Occipital lobe (tissue), 2 donors: Measurements from ENCODE around the gene PROM1. TPM values are rescaled to one million over a fixed set of nuclear protein-coding genes. Genes with fewer than 3 reads are reported as not detected.

Experiments
- DNase-seq: peaks from one replicate; lab custom pipeline; 2025; lab: John Stamatoyannopoulos, UW
- total RNA-seq: library from RNA; depleted of rRNA; stranded (reverse); fragments of >200 nt; gene quantifications from one replicate; pipeline ENCODE4 v1.2.3, GENCODE V29; 2014

PROM1 gene
- total RNA-seq, 1 donor from 2014 or later, result 43.5 TPM

GRCh38 chr4:16110661-16111290, 27.0 kb upstream of the PROM1 start:
- DNase-seq, result no peak

DNA sequence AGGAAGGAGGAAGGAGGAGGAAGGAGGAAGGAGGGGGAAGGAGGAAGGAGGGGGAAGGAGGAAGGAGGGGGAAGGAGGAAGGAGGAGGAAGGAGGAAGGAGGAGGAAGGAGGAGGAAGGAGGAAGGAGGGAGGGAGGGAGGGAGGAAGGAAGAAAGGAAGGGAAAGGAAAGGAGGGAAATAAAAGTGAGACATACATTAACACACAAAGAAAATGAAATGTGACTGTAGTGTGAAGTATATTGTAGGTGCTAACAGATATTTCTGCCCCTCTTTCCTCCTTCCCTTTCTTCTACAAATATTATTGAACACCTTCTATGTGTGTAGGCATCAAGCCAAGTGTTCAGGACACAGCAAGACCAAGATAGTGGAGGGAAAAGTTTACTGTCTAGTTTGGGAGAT, 26.4 kb upstream of the PROM1 start:
- no peak for DNase-seq

DNA sequence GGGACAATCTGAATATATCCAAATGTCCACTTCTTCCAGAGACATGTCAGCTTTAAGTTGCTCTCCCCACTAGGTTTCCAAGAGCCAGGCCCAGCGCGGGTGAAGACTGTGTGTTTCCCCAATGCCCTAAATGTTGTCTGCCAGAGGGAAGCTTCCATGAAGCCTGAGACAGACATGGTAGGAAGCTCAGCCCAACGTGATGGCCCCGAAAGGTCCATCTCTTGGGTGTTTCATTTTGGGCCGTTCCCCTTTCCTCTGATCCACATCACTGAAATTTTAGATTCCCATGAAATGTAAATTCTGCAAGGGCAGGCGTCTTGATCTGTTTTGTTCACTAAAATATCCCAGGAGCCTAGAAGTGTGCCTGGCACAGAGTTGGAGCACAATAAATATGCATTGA, 25.4 kb upstream of the PROM1 start:
- DNase-seq, result no peak

DNA sequence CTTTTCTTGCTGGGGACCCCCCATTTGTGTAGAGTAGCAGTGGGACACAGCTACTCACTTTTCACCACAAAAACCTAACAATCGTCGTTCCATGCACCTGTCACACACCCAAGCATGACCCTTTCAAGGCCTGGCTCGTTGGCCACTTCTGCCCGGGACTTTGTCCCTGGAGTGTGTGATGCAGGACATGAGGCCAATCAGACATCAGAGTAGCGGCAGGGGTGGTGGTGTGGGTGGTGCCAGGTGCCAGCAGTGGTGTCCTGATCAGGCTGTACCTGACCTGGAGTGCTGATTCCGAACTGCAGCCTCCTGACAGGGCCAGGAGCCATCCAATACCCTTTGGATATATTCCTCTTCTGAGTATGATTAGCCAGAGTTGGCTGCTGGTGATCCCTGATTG, 23.1 kb upstream of the PROM1 start:
- DNase-seq, result no peak

DNA sequence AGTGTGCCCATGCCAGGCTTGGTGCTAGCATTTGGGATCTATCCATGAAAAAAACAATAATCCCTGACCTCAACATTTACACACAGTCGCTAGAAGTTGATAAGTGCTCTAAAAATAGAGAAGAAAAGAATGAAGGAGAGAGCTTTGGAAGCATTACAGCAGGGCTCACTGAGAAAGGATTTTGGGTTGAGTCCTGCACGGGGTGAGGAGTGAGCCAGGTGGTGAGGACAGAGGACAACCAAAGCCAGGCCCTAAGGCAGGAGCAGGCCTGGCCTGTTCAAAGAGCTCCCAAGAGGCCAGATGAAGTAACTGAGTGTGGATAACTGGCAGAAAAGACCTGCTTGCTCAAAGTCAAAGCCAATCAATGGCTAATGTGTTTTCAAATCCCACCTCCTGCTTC, 20.7 kb upstream of the PROM1 start:
- no peak for DNase-seq

GRCh38 chr4:16102356-16102755, 18.5 kb upstream of the PROM1 start:
- no peak for DNase-seq

DNA sequence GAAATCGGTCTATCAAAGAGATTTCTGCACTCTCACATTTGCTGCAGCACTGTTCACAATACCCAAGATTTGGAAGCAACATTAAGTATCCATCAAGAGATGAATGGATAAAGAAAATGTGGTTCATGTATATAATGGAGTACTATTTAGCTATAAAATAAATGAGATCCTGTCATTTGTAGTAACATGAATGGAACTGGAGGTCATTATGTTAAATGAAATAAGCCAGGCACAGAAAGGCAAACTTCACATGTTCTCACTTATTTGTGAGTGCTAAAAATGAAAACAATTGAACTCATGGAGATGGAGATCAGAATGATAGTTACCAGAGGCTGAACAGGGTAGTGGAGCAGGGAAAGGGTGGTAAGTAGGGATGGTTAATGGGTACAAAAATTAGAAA, 17.0 kb upstream of the PROM1 start:
- DNase-seq, result no peak

- no peak for DNase-seq
Observed at GRCh38 chr4:16092682-16093319, 9.0 kb upstream of the PROM1 start.

DNA sequence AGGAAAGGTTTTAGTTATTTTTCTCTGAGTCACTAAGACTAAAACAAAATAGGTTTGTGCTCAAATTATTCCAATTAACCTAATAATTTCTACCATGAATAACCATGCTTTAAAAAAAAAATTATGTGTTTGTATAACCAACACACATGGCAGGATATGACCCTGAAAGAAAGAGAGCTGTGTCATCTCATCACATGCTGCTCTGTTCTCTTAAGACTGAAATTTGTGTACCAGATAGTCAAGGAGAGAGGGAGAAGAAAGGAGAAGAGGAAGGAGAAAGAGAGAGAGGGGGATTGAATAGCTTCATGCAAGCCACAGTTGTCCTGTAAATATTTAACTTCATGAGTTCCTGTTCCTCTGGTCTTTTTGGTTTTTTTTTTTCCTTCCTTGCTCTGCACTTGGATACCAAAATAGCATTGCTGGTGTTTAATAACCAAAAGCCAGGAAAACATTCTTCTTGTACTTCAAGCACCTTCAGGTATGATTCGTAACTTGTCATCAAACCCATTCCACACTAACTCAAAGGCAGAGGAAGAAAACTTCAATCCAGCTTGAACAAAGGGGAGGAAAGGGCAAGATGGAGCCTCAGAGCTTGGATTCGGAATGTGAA, 6.4 kb upstream of the PROM1 start:
- DNase-seq, result no peak

GRCh38 chr4:16089156-16089555, 5.3 kb upstream of the PROM1 start:
- DNase-seq, result no peak

- DNase-seq, result no peak
Observed at GRCh38 chr4:16088601-16089000, 4.8 kb upstream of the PROM1 start.

GRCh38 chr4:16085822-16086221, 2.0 kb upstream of the PROM1 start:
- no peak for DNase-seq

DNA sequence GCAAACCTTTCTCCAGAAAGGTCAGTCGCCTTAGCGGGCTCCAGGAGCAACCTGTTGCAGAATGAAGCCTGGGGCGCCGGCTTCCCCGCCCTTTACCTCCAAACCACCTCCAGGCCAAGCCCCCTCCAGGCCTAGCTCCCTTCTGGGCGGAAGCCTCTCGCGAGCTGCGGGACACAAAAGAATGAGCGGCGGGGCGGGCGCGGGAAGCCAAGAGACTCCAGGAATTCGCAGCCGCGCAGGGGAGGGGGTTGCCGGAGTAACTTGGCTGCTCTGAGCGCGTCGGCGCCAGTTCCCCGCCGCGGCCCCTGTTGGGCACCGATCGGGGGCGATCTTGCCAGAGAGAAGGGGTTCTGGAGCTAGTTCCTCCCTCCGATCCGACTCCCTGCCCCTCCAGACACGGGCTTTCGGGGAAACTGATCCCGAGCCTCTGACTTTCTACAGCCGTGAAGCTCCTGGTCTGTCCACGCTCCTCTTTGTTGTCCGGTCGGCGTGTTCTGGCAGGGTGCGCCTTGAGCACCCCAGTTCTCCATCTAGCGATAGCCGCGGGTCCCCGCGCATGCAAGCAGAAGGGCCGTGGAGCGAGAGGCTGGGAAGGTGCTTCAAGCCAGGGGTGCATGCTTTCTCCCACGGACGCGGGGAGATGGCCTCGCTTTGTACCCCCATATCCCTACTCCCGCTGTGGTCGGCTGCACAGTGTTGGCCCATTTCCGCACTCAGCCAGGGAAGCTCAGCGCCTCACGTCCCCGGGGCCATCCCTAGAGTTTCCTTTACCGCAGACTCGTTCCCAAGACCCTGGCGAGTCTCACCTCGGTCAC, 1.2 kb downstream of the PROM1 start:
- no peak for DNase-seq

DNA sequence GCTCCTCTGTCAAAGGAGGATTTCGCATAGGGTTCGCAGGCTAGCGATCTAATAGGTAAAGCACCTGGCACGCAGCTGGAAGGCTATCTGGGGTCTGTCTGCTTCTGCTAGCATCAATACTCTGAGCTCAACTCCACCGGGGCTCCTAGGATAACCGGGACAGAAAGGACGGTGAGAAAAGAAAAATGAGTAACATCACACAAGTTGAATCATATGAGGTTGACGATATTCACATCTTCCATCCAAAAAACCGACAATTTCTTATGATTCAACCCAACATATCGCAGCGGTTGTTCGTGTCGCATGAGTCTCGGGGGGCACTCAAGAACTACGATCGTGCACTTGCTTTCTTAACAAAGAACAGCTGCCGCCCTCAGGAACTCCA, 1.8 kb downstream of the PROM1 start:
- DNase-seq, result no peak

GRCh38 chr4:16079046-16079445, 4.8 kb downstream of the PROM1 start:
- no peak for DNase-seq

GRCh38 chr4:16078195-16078760, 5.5 kb downstream of the PROM1 start:
- no peak for DNase-seq

DNA sequence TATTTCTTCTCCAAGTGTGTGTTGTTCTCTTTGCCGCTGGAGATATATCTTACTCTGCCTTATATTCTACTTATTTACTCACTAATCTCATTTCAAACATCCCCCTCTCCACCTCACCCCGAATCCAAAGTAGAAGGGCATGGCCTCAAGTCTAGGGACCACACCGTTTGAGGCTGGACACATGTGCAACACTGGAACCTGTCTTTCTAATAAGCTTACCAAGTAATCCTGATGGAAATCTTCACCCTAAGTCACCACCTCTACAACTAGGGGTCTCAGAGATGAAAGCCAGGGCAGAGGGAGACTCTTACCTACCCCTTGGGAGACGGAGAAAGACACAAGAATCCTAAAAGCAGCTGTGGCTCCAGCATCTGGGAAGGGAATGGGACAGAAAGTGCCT, 6.0 kb downstream of the PROM1 start:
- no peak for DNase-seq

- DNase-seq, result no peak
Observed at GRCh38 chr4:16075975-16076757, 7.7 kb downstream of the PROM1 start.

DNA sequence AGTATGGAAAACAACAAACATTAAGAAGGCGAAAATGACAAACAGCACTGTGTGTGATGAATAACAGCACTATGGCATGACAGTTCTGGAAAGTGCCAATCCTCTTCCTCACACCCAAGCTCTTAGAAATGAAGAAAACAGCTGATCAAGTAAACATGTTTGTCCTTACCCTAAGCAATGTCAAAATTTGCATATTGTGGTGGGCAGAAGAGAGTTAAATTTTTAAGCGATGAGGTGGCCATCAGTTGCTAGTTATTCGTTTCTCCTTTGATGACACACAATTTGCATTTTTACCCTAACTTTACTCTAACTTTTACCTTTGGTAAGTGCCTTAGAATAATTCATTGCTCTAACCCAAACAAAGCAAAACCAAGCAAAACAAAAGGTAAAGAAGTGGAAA, 8.8 kb downstream of the PROM1 start:
- no peak for DNase-seq

DNA sequence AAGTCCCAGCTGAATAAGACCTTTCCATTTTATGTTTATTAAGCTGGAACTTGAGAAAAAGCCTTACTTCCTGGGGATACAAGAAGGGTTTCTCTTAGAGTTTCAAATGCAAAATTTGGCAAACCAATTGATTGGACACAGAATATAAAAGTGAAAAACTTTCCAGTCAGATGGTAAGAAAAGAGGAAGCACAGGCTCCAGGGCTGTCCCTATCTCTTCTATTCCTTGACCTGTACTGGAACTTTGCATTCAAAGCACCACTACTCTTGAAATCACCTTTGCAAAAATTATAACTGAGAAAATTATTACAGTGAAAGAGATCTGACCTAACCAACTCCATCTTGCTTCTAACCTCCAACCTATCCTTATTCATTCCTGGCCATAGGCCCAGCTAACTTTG, 11.7 kb downstream of the PROM1 start:
- no peak for DNase-seq

GRCh38 chr4:16070203-16070602, 13.6 kb downstream of the PROM1 start:
- no peak for DNase-seq
